Transverse colon (tissue), 4 donors: ENCODE results near the gene PARP16. TPM values are rescaled to one million over a fixed set of nuclear protein-coding genes. Genes with fewer than 3 reads are reported as not detected.

ENCODE experiments used
- DNase-seq: peaks from one replicate; pipeline ENCODE4 v3.0.0-alpha.2; 2019
- H3K27ac ChIP-seq, 4 donors: fragments of 200-600 bp; sonication (generic); 2 replicates each; pipeline ENCODE4 v1.5.1; 2016 to 2018; ENCODE audit warnings: inconsistent platforms in 4 of 4
- H3K27me3 ChIP-seq: fragments of 200-600 bp; sonication (generic); 2 replicates; pipeline ENCODE4 v1.5.1; 2017; ENCODE audit warnings: inconsistent platforms
- H3K36me3 ChIP-seq, 4 donors: fragments of 200-600 bp; sonication (generic); 2 replicates each; pipeline ENCODE4 v1.5.1; 2017 to 2019; ENCODE audit warnings: inconsistent platforms in 4 of 4
- H3K4me1 ChIP-seq, 4 donors: fragments of 200-600 bp; sonication (generic); 2 replicates each; pipeline ENCODE4 v1.5.1; 2017 to 2020; ENCODE audit warnings: inconsistent platforms in 4 of 4
- H3K4me3 ChIP-seq, 4 donors: fragments of 200-600 bp; sonication (generic); 1 replicate in 1 of 4; 2 replicates in 3 of 4; pipeline versions ENCODE4 v1.5.1 to v1.6.1; 2017 to 2019; ENCODE audit warnings: inconsistent platforms in 4 of 4
- H3K9me3 ChIP-seq, 2 donors: fragments of 200-600 bp; sonication (generic); 2 replicates each; pipeline ENCODE4 v1.5.1; 2017 to 2019; ENCODE audit warnings: inconsistent platforms in 2 of 2
- EP300 ChIP-seq: sonication (generic); formaldehyde crosslinking; IDR thresholded peaks from one replicate; pipeline ENCODE4 v1.6.1; 2017; ENCODE audit warnings: antibody characterized with exemption, low read depth
- POLR2A ChIP-seq: fragments of 450-650 bp; IDR thresholded peaks from one replicate; pipeline ENCODE4 v1.6.1; 2016; ENCODE audit warnings: antibody characterized with exemption, mild to moderate bottlenecking, moderate library complexity
- POLR2AphosphoS5 ChIP-seq, 3 donors: sonication (generic); formaldehyde crosslinking; IDR thresholded peaks; one replicate each; pipeline ENCODE4 v1.6.1; 2016; ENCODE audit warnings: antibody characterized with exemption in 3 of 3
- WGBS, 2 donors: methylation state at CpG; one replicate each; pipeline ENCODE4 v1.1.5; 2018; ENCODE audit warnings: low coverage in 1 of 2; 5-methylcytosine and 5-hydroxymethylcytosine counted together
- in situ Hi-C, 4 donors: fragments of 200-750 bp; cut with MboI; loops; one replicate each; pipeline versions ENCODE4 v1.15.0 to v1.15.1; 2017; ENCODE audit warnings: low sequenced_read_pairs in 3 of 4, low pct_ligation_motif_present in 1 of 4, low pct_unique_long_range_greater_than_20kb in 1 of 4
- intact Hi-C: fragments of 100-400 bp; cut with DNase I; formaldehyde crosslinking; loops from one replicate; pipeline ENCODE4 v1.15.1; 2023; ENCODE audit warnings: low total_unique reads
- total RNA-seq, 4 donors: library from RNA; depleted of rRNA; stranded (reverse); fragments of >200 nt; gene quantifications; one replicate each; pipeline ENCODE4 v1.1.0, GENCODE V29; 2016
- TF ChIP-seq, protein P1 (sequence below), 5 experiments: fragments of 200-600 bp in 3 of 5; fragments of 450-650 bp in 2 of 5; sonication (generic) in 3 of 5; IDR thresholded peaks; 1 replicate in 2 of 5; 2 replicates in 3 of 5; pipeline ENCODE4 v1.5.1; 2016 to 2017; ENCODE audit warnings: antibody characterized with exemption in 5 of 5, inconsistent platforms in 3 of 5, mild to moderate bottlenecking in 2 of 5, moderate library complexity in 1 of 5

The PARP16 gene
- total RNA-seq, 4 donors from 2014 or later, result 4.6 to 11.5 (median 7.5) TPM

DNA sequence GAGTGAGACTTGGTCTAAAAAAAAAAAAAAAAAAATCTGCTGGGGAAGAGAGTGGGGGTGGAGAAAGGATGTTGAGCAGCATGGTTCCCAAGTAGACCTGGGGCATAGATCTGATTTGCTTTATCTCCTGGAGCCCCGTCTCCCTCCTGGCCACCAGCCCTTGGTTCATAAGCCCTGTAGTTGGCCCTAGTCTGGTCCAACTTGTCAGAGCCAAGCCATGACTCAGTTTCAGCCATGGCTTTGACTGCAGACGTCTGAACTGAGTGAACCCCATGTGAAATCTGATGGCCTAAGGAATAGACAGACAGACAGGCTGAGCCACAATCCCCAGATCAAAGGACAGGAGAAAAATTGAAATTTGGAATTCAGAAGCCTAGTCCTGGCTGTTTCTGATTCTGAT lies 73.4 kb downstream of the PARP16 start:
- no peak for TF ChIP-seq POLR2AphosphoS5 (IDR thresholded peaks at IDR 0.05)
- TF ChIP-seq, protein P1, sequence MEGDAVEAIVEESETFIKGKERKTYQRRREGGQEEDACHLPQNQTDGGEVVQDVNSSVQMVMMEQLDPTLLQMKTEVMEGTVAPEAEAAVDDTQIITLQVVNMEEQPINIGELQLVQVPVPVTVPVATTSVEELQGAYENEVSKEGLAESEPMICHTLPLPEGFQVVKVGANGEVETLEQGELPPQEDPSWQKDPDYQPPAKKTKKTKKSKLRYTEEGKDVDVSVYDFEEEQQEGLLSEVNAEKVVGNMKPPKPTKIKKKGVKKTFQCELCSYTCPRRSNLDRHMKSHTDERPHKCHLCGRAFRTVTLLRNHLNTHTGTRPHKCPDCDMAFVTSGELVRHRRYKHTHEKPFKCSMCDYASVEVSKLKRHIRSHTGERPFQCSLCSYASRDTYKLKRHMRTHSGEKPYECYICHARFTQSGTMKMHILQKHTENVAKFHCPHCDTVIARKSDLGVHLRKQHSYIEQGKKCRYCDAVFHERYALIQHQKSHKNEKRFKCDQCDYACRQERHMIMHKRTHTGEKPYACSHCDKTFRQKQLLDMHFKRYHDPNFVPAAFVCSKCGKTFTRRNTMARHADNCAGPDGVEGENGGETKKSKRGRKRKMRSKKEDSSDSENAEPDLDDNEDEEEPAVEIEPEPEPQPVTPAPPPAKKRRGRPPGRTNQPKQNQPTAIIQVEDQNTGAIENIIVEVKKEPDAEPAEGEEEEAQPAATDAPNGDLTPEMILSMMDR (IDR thresholded peaks at IDR 0.05), result no peak
- TF ChIP-seq POLR2A, result no peak
- TF ChIP-seq EP300, result no peak
- intact Hi-C loops, result no loop called here

DNA sequence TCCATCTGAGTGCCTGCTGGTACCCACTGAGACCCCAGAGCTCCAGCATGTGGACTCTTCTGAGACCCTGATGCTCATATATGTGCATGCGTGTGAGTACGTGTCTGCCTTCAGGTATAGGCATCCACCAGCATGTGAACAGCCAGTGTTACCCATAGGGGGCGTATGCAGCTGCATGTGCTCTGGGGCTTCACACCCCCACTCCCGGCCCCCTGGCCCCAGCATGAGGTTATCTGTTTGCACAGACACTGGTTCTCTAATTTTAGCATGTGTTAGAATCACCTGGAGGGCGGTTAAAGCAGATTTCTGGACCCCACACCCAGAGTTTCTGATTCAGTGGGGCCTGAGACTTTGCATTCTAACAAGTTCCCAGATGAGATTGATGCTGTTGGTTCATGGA lies 74.6 kb downstream of the PARP16 start:
- peaks cover 0 to 16% (median 8%) of the 10 kb centered on the region in 4 donors for H3K4me1 ChIP-seq
- TF ChIP-seq POLR2A (no peak), POLR2AphosphoS5 (IDR thresholded peaks at IDR 0.05) (no peak), EP300 (no peak)
- TF ChIP-seq, protein P1 (IDR thresholded peaks at IDR 0.05), result peak in 2 of 5 experiments; percentile 24 to 30
- in situ Hi-C loops, result no loop called here
- WGBS, 2 donors, result 72% methylated on average over 4 of the region's 5 CpGs; no CpG with 5 or more reads in 1 of the 2 donors
- H3K27ac ChIP-seq, result peak overlapping the region in 2 of 4 donors; percentile 38 to 63
- H3K27me3 ChIP-seq, result no peaks in the 10 kb centered on the region
- no peak for DNase-seq
- intact Hi-C loops, result no loop called here
- no peaks in the 10 kb centered on the region for H3K9me3 ChIP-seq
- no peaks in the 10 kb centered on the region for H3K36me3 ChIP-seq
- no peak overlapping the region for H3K4me3 ChIP-seq

More for the DNA sequence above, 73.4 kb downstream of the PARP16 start:
- no peak for DNase-seq
- Histone ChIP-seq H3K27ac (no peak overlapping the region), H3K36me3 (no peaks in the 10 kb centered on the region), H3K4me1 (peaks cover 0 to 16% (median 8%) of the 10 kb centered on the region in 4 donors), H3K27me3 (no peaks in the 10 kb centered on the region), H3K4me3 (no peak overlapping the region), H3K9me3 (no peaks in the 10 kb centered on the region)
- 90 to 100% methylated on average over 1 to 2 of the region's 2 CpGs for WGBS, 2 donors
- in situ Hi-C loops, result no loop called here

DNA sequence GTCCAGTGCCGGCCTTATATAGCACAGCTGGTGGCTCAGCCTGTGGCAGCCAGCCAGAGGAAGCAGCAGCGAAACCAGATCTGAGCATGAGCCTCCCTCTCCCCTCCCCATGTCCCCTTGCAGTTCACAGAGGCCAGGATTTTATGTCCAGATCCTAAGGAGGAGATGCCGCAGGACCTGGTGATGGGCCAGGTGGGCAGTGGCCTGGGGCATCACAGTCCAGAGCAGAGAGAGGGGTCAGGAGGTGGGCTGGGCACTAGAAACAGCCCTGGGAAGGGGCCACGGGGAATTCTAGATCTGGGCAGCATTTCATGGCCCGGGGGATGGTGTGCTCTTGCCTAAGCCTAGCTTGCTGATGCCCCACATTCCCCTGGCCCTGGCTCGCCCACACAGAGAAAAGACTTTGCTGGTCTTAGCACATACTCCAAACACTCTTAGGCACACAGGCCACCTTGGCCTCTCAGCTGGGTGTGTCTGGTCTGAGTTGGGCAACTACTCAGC lies 75.2 kb downstream of the PARP16 start:
- in situ Hi-C loops, result no loop called here

DNA sequence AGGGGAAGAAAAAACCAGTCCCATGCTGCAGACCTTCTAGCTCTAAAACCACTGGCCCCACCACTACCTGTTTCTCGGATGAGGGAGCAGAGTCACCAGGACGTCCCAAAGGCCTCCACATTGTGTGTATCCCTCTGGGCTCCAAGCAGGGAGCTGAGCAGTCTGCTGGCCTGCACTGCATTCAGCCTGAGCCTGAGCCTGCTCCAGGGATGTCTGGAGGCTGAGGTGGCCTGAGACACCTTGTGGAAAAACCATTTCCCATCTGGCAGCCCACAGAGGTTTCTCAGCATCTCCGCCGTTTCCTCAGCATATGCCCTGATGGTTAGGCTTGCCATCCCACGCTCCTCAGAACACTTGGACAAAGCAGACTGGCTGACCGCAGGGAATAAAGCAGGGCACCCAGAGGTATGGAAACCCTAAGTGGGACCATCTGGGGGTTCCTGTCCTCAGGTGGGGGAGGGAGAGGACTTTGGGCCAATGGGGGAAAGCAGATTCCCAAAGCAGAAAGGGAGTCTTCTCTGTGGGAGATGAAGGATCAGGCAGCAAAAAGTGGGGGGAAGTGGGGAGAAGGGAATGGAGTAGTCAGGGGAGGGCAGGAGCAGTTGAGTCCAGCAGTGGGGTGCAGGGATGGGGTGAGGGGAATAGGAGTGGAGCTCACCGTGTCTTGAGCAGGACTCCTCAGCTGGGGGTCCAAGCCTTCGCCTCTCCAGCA lies 75.8 kb downstream of the PARP16 start, which contains the start of gene CILP:
TSS of gene CILP (minus strand) at position 704 of the 712 bp plus-strand sequence. CDS start 1,718 bp downstream, outside the sequence.
- Histone ChIP-seq H3K27ac (peak within 1 kb of the TSS; percentile 1 to 63 (median 33)), H3K9me3 (no peaks in the 10 kb centered on the region), H3K4me3 (no peak within 1 kb of the TSS), H3K36me3 (no peaks in the 10 kb centered on the region), H3K4me1 (peaks cover 0 to 16% (median 8%) of the 10 kb centered on the region in 4 donors), H3K27me3 (no peaks in the 10 kb centered on the region)
- no peak for DNase-seq
- TF ChIP-seq, protein P1 (IDR thresholded peaks at IDR 0.05), result no peak
- TF ChIP-seq POLR2AphosphoS5 (IDR thresholded peaks at IDR 0.05) (no peak), POLR2A (no peak), EP300 (no peak)
- in situ Hi-C loops (no loop called here), intact Hi-C loops (no loop called here)
- 75% methylated on average over 8 of the region's 8 CpGs; no CpG with 5 or more reads in 1 of the 2 donors for WGBS, 2 donors

More for the DNA sequence above, 75.2 kb downstream of the PARP16 start:
- Histone ChIP-seq H3K4me3 (no peak overlapping the region), H3K27ac (peak overlapping the region in 3 of 4 donors; percentile 1 to 63 (median 38)), H3K27me3 (no peaks in the 10 kb centered on the region), H3K9me3 (no peaks in the 10 kb centered on the region), H3K4me1 (peaks cover 0 to 16% (median 8%) of the 10 kb centered on the region in 4 donors), H3K36me3 (no peaks in the 10 kb centered on the region)
- intact Hi-C loops, result no loop called here
- no peak for DNase-seq
- no peak for TF ChIP-seq POLR2AphosphoS5 (IDR thresholded peaks at IDR 0.05)
- no peak for TF ChIP-seq EP300
- TF ChIP-seq, protein P1 (IDR thresholded peaks at IDR 0.05), result no peak
- TF ChIP-seq POLR2A, result no peak
- WGBS, 2 donors, result 54% methylated on average over 6 of the region's 6 CpGs; no CpG with 5 or more reads in 1 of the 2 donors
